Upper lobe of right lung (tissue), 1 donor: ENCODE results near the gene NOS3. TPM values are rescaled to one million over a fixed set of nuclear protein-coding genes. Genes with fewer than 3 reads are reported as not detected.
"Not testable (repeated sequence)": the region's sequence is repeated elsewhere in the genome, so short reads cannot be mapped to it uniquely, and the experiment has no call there.

Source experiments
- ATAC-seq: fragments of 200-7000 bp; cut with Tn5 transposase; one replicate; pipeline ENCODE4 v1.9.1; 2020; ENCODE audit warnings: mild to moderate bottlenecking, moderate library complexity
- DNase-seq: peaks from one replicate; pipeline ENCODE4 v3.0.0-alpha.2; 2020
- H3K27ac ChIP-seq: fragments of 200-600 bp; one replicate; pipeline ENCODE4 v1.8.0; 2022
- H3K27me3 ChIP-seq: fragments of 200-600 bp; one replicate; pipeline ENCODE4 v1.8.0; 2022; ENCODE audit warnings: mild to moderate bottlenecking
- H3K36me3 ChIP-seq: fragments of 200-600 bp; one replicate; pipeline ENCODE4 v1.8.0; 2022
- H3K4me1 ChIP-seq: fragments of 200-600 bp; one replicate; pipeline ENCODE4 v1.8.0; 2022
- H3K4me3 ChIP-seq: fragments of 200-600 bp; one replicate; pipeline ENCODE4 v1.8.0; 2022; ENCODE audit warnings: mild to moderate bottlenecking
- H3K9me3 ChIP-seq: fragments of 200-600 bp; one replicate; pipeline ENCODE4 v1.8.0; 2022
- CTCF ChIP-seq: fragments of 200-600 bp; IDR thresholded peaks from one replicate; pipeline ENCODE4 v1.8.0; 2022; ENCODE audit warnings: antibody characterized with exemption
- intact Hi-C: fragments of 100-400 bp; cut with DNase I; formaldehyde crosslinking; loops from one replicate; pipeline ENCODE4 v1.11.0; 2022
- total RNA-seq: library from RNA; stranded (reverse); fragmentation: NEBNext Ultra II Directional; extraction: Animal tissue kit (Norgen Biotek cat#: 25700); gene quantifications from one replicate; pipeline ENCODE4 v1.2.1, GENCODE V29; 2021
- donor health status: DM: no; HTN: yes; CAD: no; lungs with severe emphysema.

The NOS3 gene
- total RNA-seq, 1 donor from 2014 or later = 42.9 TPM

GRCh38 chr7:151023232-151023631 lies 32.4 kb downstream of the NOS3 start:
- no peak for ATAC-seq
- H3K9me3 ChIP-seq = no peaks in the 10 kb centered on the region
- intact Hi-C loops = no loop called here
- H3K4me3 ChIP-seq = no peak overlapping the region
- no peak for DNase-seq
- H3K27ac ChIP-seq = no peak overlapping the region
- peaks cover 21% of the 10 kb centered on the region for H3K27me3 ChIP-seq
- TF ChIP-seq CTCF = no peak
- no peaks in the 10 kb centered on the region for H3K36me3 ChIP-seq
- H3K4me1 ChIP-seq = peaks cover 10% of the 10 kb centered on the region

DNA sequence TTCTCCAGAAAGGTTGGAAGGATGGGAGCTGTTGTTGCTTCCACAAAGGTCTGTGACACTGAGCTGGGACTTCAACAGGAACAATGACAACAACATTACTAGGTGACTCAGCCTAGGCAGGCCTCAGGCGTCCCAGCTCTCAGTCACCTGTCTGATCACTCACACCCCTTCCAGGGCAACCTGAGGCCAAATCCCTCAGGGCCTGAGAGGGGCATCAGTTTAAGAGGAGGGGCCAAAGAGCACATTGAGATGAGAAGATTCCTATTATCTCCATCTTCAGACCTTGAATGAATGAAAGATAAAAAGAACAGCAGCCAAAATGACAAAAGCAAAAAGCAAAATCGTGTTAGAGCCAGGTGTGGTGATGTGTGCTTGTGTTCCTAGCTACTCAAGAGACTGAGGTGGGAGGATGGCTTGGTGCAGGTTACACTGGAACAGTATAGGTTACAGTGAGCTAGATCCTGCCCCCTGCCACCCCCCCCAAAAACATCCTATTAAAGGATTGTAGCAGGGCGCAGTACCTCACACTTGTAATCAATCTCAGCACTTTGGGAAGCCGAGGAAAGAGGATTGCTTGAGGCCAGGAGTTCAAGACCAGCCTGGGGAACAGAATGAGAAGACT lies 33.7 kb downstream of the NOS3 start, which contains the start of gene ATG9B:
Gene ATG9B, minus strand, starts transcription at position 60 of the 622 bp plus-strand sequence. CDS start 71 bp downstream, outside the sequence.
- Histone ChIP-seq H3K4me1 (peaks cover 7% of the 10 kb centered on the region), H3K4me3 (no peak within 1 kb of the TSS), H3K27me3 (peaks cover 13% of the 10 kb centered on the region), H3K36me3 (no peaks in the 10 kb centered on the region), H3K9me3 (no peaks in the 10 kb centered on the region), H3K27ac (no peak within 1 kb of the TSS)
- intact Hi-C loops = no loop called here
- ATAC-seq = no peak
- no peak for TF ChIP-seq CTCF
- no peak for DNase-seq

- no peaks in the 10 kb centered on the region for H3K27me3 ChIP-seq
- H3K9me3 ChIP-seq = no peaks in the 10 kb centered on the region
- intact Hi-C loops = no loop called here
- no peak overlapping the region for H3K4me3 ChIP-seq
- no peak for ATAC-seq
- no peak for DNase-seq
- no peak for TF ChIP-seq CTCF
- H3K36me3 ChIP-seq = no peaks in the 10 kb centered on the region
- H3K4me1 ChIP-seq = peaks cover 11% of the 10 kb centered on the region
- H3K27ac ChIP-seq = no peak overlapping the region
Observed at GRCh38 chr7:151025924-151026671, 35.3 kb downstream of the NOS3 start.

DNA sequence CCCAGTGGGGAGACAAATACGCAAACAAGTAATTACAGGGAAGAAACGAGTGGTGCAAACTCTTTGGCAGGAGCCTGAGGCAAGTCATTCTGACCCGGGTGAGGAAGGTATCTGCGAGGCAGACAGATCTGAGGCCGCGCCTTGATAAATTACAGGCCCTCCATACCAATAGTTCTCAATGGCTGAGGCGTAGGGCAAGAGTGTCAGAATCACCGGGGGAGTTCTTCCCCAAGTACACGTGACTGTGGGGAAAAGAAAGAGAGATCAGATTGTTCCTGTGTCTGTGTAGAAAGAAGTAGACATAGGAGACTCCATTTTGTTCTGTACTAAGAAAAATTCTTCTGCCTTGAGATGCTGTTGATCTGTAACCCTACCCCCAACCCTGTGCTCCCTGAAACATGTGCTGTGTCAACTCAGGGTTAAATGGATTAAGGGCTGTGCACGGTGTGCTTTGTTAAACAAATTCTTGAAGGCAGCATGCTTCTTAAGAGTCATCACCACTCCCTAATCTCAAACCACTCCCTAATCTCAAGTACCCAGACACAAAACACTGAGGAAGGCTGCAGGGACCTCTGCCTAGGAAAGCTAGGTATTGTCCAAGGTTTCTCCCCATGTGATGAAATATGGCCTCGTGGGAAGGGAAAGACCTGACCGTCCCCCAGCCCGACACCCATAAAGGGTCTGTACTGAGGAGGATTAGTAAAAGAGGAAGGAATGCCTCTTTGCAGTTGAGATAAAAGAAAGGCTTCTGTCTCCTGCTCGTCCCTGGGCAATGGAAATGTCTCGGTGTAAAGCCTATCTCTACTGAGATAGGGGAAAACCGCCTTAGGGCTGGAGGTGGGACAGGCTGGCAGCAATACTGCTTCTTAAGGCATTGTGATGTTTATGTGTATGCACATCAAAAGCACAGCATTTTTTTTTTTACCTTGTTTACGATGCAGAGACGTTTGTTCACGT lies 36.2 kb downstream of the NOS3 start:
- Histone ChIP-seq H3K27ac (peak overlapping the region; percentile 90), H3K4me1 (peaks cover 11% of the 10 kb centered on the region)
- DNase-seq, H3K36me3 ChIP-seq, H3K4me3 ChIP-seq, ATAC-seq, H3K9me3 ChIP-seq, intact Hi-C loops, H3K27me3 ChIP-seq: not testable (repeated sequence)

- H3K36me3 ChIP-seq, ATAC-seq, H3K9me3 ChIP-seq, DNase-seq, intact Hi-C loops, H3K27me3 ChIP-seq: not testable (repeated sequence)
- peak overlapping the region; percentile 90 for H3K27ac ChIP-seq
- H3K4me3 ChIP-seq = peak overlapping the region; percentile 73
- H3K4me1 ChIP-seq = peaks cover 11% of the 10 kb centered on the region
Observed at GRCh38 chr7:151027728-151028130, 36.9 kb downstream of the NOS3 start.

GRCh38 chr7:151028131-151028947 lies 37.5 kb downstream of the NOS3 start, which contains the start of gene ABCB8:
TSS of gene ABCB8 (plus strand) at chr7:151028450. CDS start at chr7:151028516, 66 bp downstream.
- H3K4me1 ChIP-seq = peaks cover 11% of the 10 kb centered on the region
- H3K27me3 ChIP-seq = no peaks in the 10 kb centered on the region
- intact Hi-C loops = no loop called here
- H3K4me3 ChIP-seq = peak within 1 kb of the TSS; percentile 73
- H3K36me3 ChIP-seq = no peaks in the 10 kb centered on the region
- H3K9me3 ChIP-seq = no peaks in the 10 kb centered on the region
- ATAC-seq (peak; percentile 96), DNase-seq (peak; percentile 98)
- peak; percentile 52 for TF ChIP-seq CTCF
- H3K27ac ChIP-seq = peak within 1 kb of the TSS; percentile 90
